ENCODE data around the gene STUB1. TPM values are rescaled to one million over a fixed set of nuclear protein-coding genes. Genes with fewer than 3 reads are reported as not detected.

The STUB1 gene
- total and polyA plus RNA-seq, 3 donors from 2014 or later = 93.3 to 160 (median 126) TPM

- no peak for TF ChIP-seq CTCF (IDR thresholded peaks at IDR 0.05)
- no peak for TF ChIP-seq POLR2A (IDR thresholded peaks at IDR 0.05)
- no peaks in the 10 kb centered on the region for H3K36me3 ChIP-seq (ENCODE audit: low read depth, missing control alignments)
- no peak overlapping the region for H3K4me3 ChIP-seq
- no peaks in the 10 kb centered on the region for H3K9me3 ChIP-seq
- intact Hi-C loops (cut with DNase I; ENCODE audit: low total_unique reads) = no loop called here
- no peak for DNase-seq
- no peak overlapping the region for H3K27ac ChIP-seq
- no peaks in the 10 kb centered on the region for H3K27me3 ChIP-seq
- 97 to 98% methylated on average over 8 to 16 of the region's 19 CpGs for WGBS, 2 donors
- H3K4me1 ChIP-seq = peaks cover 30% of the 10 kb centered on the region
These were observed 7.8 kb upstream of the STUB1 start for GRCh38 chr16:672371-672770.

- no peak for DNase-seq
- WGBS, 2 donors = 95 to 100% methylated on average over 2 to 21 of the region's 21 CpGs
- no peaks in the 10 kb centered on the region for H3K36me3 ChIP-seq (ENCODE audit: low read depth, missing control alignments)
- no peaks in the 10 kb centered on the region for H3K27me3 ChIP-seq
- peaks cover 26% of the 10 kb centered on the region for H3K4me1 ChIP-seq
- no peaks in the 10 kb centered on the region for H3K9me3 ChIP-seq
- TF ChIP-seq CTCF (IDR thresholded peaks at IDR 0.05) = no peak
- no peak for TF ChIP-seq POLR2A (IDR thresholded peaks at IDR 0.05)
- intact Hi-C loops (cut with DNase I; ENCODE audit: low total_unique reads) = no loop called here
- no peak overlapping the region for H3K4me3 ChIP-seq
- H3K27ac ChIP-seq = no peak overlapping the region
These were observed 7.4 kb upstream of the STUB1 start for GRCh38 chr16:672851-673250.

- DNase-seq = no peak
- Histone ChIP-seq H3K4me1 (peaks cover 26% of the 10 kb centered on the region), H3K27ac (no peak overlapping the region), H3K27me3 (no peaks in the 10 kb centered on the region), H3K4me3 (no peak overlapping the region), H3K36me3 (ENCODE audit: low read depth, missing control alignments) (no peaks in the 10 kb centered on the region), H3K9me3 (no peaks in the 10 kb centered on the region)
- intact Hi-C loops (cut with DNase I; ENCODE audit: low total_unique reads) = no loop called here
- no peak for TF ChIP-seq POLR2A (IDR thresholded peaks at IDR 0.05)
- no peak for TF ChIP-seq CTCF (IDR thresholded peaks at IDR 0.05)
- 87 to 95% methylated on average over 8 to 15 of the region's 18 CpGs for WGBS, 2 donors
These were observed 6.7 kb upstream of the STUB1 start for GRCh38 chr16:673399-673991.

GRCh38 chr16:674214-674881, 5.9 kb upstream of the STUB1 start:
- 52 to 61% methylated on average over 6 to 21 of the region's 22 CpGs for WGBS, 2 donors
- Histone ChIP-seq H3K27ac (no peak overlapping the region), H3K36me3 (ENCODE audit: low read depth, missing control alignments) (no peaks in the 10 kb centered on the region), H3K27me3 (no peaks in the 10 kb centered on the region), H3K9me3 (no peaks in the 10 kb centered on the region), H3K4me1 (peaks cover 26% of the 10 kb centered on the region), H3K4me3 (no peak overlapping the region)
- DNase-seq = peak; percentile 58
- intact Hi-C loops (cut with DNase I; ENCODE audit: low total_unique reads) = no loop called here
- TF ChIP-seq POLR2A (IDR thresholded peaks at IDR 0.05) = no peak
- no peak for TF ChIP-seq CTCF (IDR thresholded peaks at IDR 0.05)
